Esophagus squamous epithelium (tissue), 4 donors: ENCODE measurements around the gene CDHR5.

Source experiments
- CTCF ChIP-seq, 6 experiments: fragments of 450-650 bp in 4 of 6; fragments of 200-600 bp in 2 of 6; sonication (generic) in 2 of 6; IDR thresholded peaks; one replicate each; pipeline ENCODE4 v1.5.1; 2016 to 2019; ENCODE audit warnings: antibody characterized with exemption in 6 of 6, mild to moderate bottlenecking in 4 of 6, moderate library complexity in 4 of 6
- POLR2A ChIP-seq, 4 donors: fragments of 450-650 bp; IDR thresholded peaks; one replicate each; pipeline ENCODE4 v1.6.1; 2017; ENCODE audit warnings: antibody characterized with exemption in 4 of 4, mild to moderate bottlenecking in 4 of 4, moderate library complexity in 3 of 4

- TF ChIP-seq CTCF (IDR thresholded peaks at IDR 0.05) = no peak
- TF ChIP-seq POLR2A (IDR thresholded peaks at IDR 0.05) = no peak
Measured at GRCh38 chr11:627308-627576, 2.5 kb upstream of the CDHR5 start.
